Psoas muscle (tissue), 8 donors: ENCODE measurements around the gene CSTPP1. TPM values are rescaled to one million over a fixed set of nuclear protein-coding genes. Genes with fewer than 3 reads are reported as not detected.

Experiments
- ATAC-seq, 4 donors: fragments of 200-7000 bp; cut with Tn5 transposase; one replicate each; pipeline ENCODE4 v1.9.1; 2020; ENCODE audit warnings: moderate library complexity in 3 of 4, mild to moderate bottlenecking in 2 of 4
- DNase-seq, 2 donors: peaks; one replicate each; pipeline ENCODE4 v3.0.0-alpha.2; 2020
- H3K27ac ChIP-seq: fragments of 200-600 bp; one replicate; pipeline ENCODE4 v1.8.0; 2022
- H3K27me3 ChIP-seq, 3 donors: fragments of 200-600 bp in 1 of 3; one replicate each; pipeline versions ENCODE4 v1.6.1 to v1.8.0; 2013 to 2022; ENCODE audit warnings: low read length in 2 of 3, mild to moderate bottlenecking in 2 of 3, moderate library complexity in 1 of 3; ENCODE audit not compliant: insufficient read depth in 3 of 3
- H3K36me3 ChIP-seq, 2 donors: fragments of 200-600 bp in 1 of 2; one replicate each; pipeline versions ENCODE4 v1.6.1 to v1.8.0; 2013 to 2022; ENCODE audit warnings: low read depth in 1 of 2, mild to moderate bottlenecking in 1 of 2, moderate library complexity in 1 of 2; ENCODE audit not compliant: insufficient read depth in 1 of 2
- H3K4me1 ChIP-seq: fragments of 200-600 bp; one replicate; pipeline ENCODE4 v1.8.0; 2022
- H3K4me3 ChIP-seq: fragments of 200-600 bp; one replicate; pipeline ENCODE4 v1.8.0; 2022; ENCODE audit warnings: mild to moderate bottlenecking
- H3K9me3 ChIP-seq: fragments of 200-600 bp; one replicate; pipeline ENCODE4 v1.8.0; 2022
- WGBS, 3 donors: extraction: QIAGEN DNeasy Blood & Tissue Kit; methylation state at CpG; one replicate each; pipeline versions ENCODE4 v1.1.6 to v1.1.7; 2013; 5-methylcytosine and 5-hydroxymethylcytosine counted together
- intact Hi-C, 2 donors: fragments of 100-400 bp; cut with DNase I; formaldehyde crosslinking; loops; one replicate each; pipeline versions ENCODE4 v1.11.0 to v1.14.2; 2022
- polyA plus RNA-seq, 3 donors: library from polyadenylated mRNA; stranded (reverse); fragments of 200-250 nt; gene quantifications; one replicate each; pipeline ENCODE4 v1.2.3, GENCODE V29; 2013
- total RNA-seq, 4 donors: library from RNA; stranded (reverse); fragmentation: NEBNext Ultra II Directional in 2 of 4; extraction: Animal tissue kit (Norgen Biotek cat#: 25700) in 2 of 4; gene quantifications; one replicate each; pipeline versions ENCODE4 v1.2.1 to v1.2.4, GENCODE V29; 2021 to 2023
- TF ChIP-seq, protein P1 (sequence below): fragments of 200-600 bp; IDR thresholded peaks from one replicate; pipeline ENCODE4 v1.8.0; 2022; ENCODE audit warnings: antibody characterized with exemption
- donor health status: healthy with polysubstance abuse.
- donor health status: DM: no; HTN: no; CAD: no; lungs with moderate emphysema.
- donor health status: Bipolar disorder and iron deficiency.
- donor health status: healthy.
- donor health status: DM: yes; HTN: yes; CAD: no.
- donor health status: DM: no; HTN: no; CAD: no.
- donor health status: DM: no; HTN: no; CAD: no.
- donor health status: DM: yes; HTN: yes; CAD: no.

CSTPP1 gene
- total and polyA plus RNA-seq, 7 donors, result 5.1 to 10.0 (median 6.9) TPM

- no peak for DNase-seq
- Histone ChIP-seq H3K9me3 (no peaks in the 10 kb centered on the region), H3K4me1 (peaks cover 8% of the 10 kb centered on the region), H3K4me3 (no peak overlapping the region), H3K27me3 (no peaks in the 10 kb centered on the region), H3K36me3 (peaks cover 0 to 75% of the 10 kb centered on the region in 2 donors), H3K27ac (no peak overlapping the region)
- WGBS, 3 donors, result 95 to 100% (median 98%) methylated on average over 2 of the region's 2 CpGs
- intact Hi-C loops, result loop anchor here (10.0 kb wide), 2 partner anchors 374 to 464 kb away; partner anchors contain the start of gene MYBPC3 (in 1 of the 2)
- TF ChIP-seq, protein P1, sequence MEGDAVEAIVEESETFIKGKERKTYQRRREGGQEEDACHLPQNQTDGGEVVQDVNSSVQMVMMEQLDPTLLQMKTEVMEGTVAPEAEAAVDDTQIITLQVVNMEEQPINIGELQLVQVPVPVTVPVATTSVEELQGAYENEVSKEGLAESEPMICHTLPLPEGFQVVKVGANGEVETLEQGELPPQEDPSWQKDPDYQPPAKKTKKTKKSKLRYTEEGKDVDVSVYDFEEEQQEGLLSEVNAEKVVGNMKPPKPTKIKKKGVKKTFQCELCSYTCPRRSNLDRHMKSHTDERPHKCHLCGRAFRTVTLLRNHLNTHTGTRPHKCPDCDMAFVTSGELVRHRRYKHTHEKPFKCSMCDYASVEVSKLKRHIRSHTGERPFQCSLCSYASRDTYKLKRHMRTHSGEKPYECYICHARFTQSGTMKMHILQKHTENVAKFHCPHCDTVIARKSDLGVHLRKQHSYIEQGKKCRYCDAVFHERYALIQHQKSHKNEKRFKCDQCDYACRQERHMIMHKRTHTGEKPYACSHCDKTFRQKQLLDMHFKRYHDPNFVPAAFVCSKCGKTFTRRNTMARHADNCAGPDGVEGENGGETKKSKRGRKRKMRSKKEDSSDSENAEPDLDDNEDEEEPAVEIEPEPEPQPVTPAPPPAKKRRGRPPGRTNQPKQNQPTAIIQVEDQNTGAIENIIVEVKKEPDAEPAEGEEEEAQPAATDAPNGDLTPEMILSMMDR, result no peak
- ATAC-seq, result no peak
Observed at GRCh38 chr11:46890665-46891064, 45.9 kb upstream of the CSTPP1 start.

GRCh38 chr11:46892109-46892508 lies 44.5 kb upstream of the CSTPP1 start:
- no peak for DNase-seq
- no peak for ATAC-seq
- intact Hi-C loops, result loop anchor here (10.0 kb wide), 2 partner anchors 373 to 463 kb away; partner anchors contain the start of gene MYBPC3 (in 1 of the 2)
- no peak overlapping the region for H3K4me3 ChIP-seq
- WGBS, 3 donors, result 92 to 95% (median 94%) methylated on average over 2 of the region's 2 CpGs
- no peaks in the 10 kb centered on the region for H3K27me3 ChIP-seq
- peaks cover 0 to 61% of the 10 kb centered on the region in 2 donors for H3K36me3 ChIP-seq
- peaks cover 9% of the 10 kb centered on the region for H3K4me1 ChIP-seq
- TF ChIP-seq, protein P1, result no peak
- no peak overlapping the region for H3K27ac ChIP-seq
- H3K9me3 ChIP-seq, result no peaks in the 10 kb centered on the region

GRCh38 chr11:46892838-46893237 lies 43.7 kb upstream of the CSTPP1 start:
- intact Hi-C loops, result loop anchor here (10.0 kb wide), 2 partner anchors 372 to 462 kb away; partner anchors contain the start of gene MYBPC3 (in 1 of the 2)
- Histone ChIP-seq H3K4me3 (no peak overlapping the region), H3K36me3 (peaks cover 0 to 55% of the 10 kb centered on the region in 2 donors), H3K27me3 (no peaks in the 10 kb centered on the region), H3K4me1 (peaks cover 9% of the 10 kb centered on the region), H3K9me3 (no peaks in the 10 kb centered on the region), H3K27ac (no peak overlapping the region)
- WGBS, 3 donors, result 87 to 92% (median 89%) methylated on average over 9 of the region's 9 CpGs
- TF ChIP-seq, protein P1, result no peak
- ATAC-seq (no peak), DNase-seq (no peak)

GRCh38 chr11:46894506-46894905 lies 42.1 kb upstream of the CSTPP1 start:
- no peaks in the 10 kb centered on the region for H3K27me3 ChIP-seq
- no peak overlapping the region for H3K27ac ChIP-seq
- peaks cover 0 to 57% of the 10 kb centered on the region in 2 donors for H3K36me3 ChIP-seq
- no peaks in the 10 kb centered on the region for H3K9me3 ChIP-seq
- ATAC-seq, result no peak
- DNase-seq, result no peak
- TF ChIP-seq, protein P1, result no peak
- intact Hi-C loops, result loop anchor here (10.0 kb wide), 2 partner anchors 370 to 460 kb away; partner anchors contain the start of gene MYBPC3 (in 1 of the 2)
- WGBS, 3 donors, result 82 to 94% (median 87%) methylated on average over 16 of the region's 16 CpGs
- H3K4me3 ChIP-seq, result no peak overlapping the region
- H3K4me1 ChIP-seq, result peaks cover 9% of the 10 kb centered on the region

DNA sequence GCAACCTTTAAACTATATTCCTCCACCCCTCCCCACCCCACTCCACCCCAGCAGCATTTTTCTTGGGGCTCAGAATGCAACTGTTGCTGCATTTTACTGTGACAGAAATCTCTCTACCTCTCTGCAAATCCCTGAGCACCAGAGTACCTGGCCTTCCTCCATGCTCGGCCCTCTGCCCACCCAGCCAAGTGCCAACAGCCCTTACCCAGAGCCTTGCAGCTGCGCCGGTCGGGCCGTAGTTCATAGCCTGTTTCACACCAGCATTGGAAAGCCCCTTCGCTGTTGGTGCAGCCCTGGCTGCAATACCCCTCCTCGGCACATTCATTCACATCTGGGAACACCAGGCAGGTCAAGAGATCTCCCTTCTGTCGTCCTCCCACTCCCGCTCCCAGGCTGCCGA lies 41.6 kb upstream of the CSTPP1 start:
- peaks cover 0 to 59% of the 10 kb centered on the region in 2 donors for H3K36me3 ChIP-seq
- no peak overlapping the region for H3K4me3 ChIP-seq
- H3K9me3 ChIP-seq, result no peaks in the 10 kb centered on the region
- ATAC-seq (peak in 3 of 4 donors; percentile 24 to 34 (median 24)), DNase-seq (no peak)
- no peaks in the 10 kb centered on the region for H3K27me3 ChIP-seq
- H3K4me1 ChIP-seq, result peaks cover 9% of the 10 kb centered on the region
- 45 to 68% (median 51%) methylated on average over 10 of the region's 10 CpGs for WGBS, 3 donors
- H3K27ac ChIP-seq, result no peak overlapping the region
- TF ChIP-seq, protein P1, result no peak
- intact Hi-C loops, result loop anchor here (10.0 kb wide), 2 partner anchors 370 to 460 kb away; partner anchors contain the start of gene MYBPC3 (in 1 of the 2)
